Fibroblast of peridontal ligament (primary cell): ENCODE measurements around the gene RAB3D.

Experiments used
- DNase-seq: peaks from one replicate; pipeline ENCODE4 v3.0.0-alpha.2; 2010; ENCODE audit errors: extremely low read depth

The RAB3D gene

GRCh38 chr19:11296264-11296663 is 43.2 kb downstream of the RAB3D start:
- peak; percentile 45 for DNase-seq

GRCh38 chr19:11295665-11296245 is 43.7 kb downstream of the RAB3D start, which contains the start of gene TSPAN16:
TSPAN16 (plus strand) TSS chr19:11296160; CDS start chr19:11296298, 138 bp downstream.
- no peak for DNase-seq

- DNase-seq = no peak
Observed at GRCh38 chr19:11295180-11295579, 44.3 kb downstream of the RAB3D start.

GRCh38 chr19:11293433-11294389 is 45.7 kb downstream of the RAB3D start:
- peak; percentile 91 for DNase-seq

GRCh38 chr19:11291991-11292390 is 47.5 kb downstream of the RAB3D start:
- no peak for DNase-seq

- no peak for DNase-seq
Observed at GRCh38 chr19:11291415-11291814, 48.0 kb downstream of the RAB3D start.

GRCh38 chr19:11290256-11290655 is 49.2 kb downstream of the RAB3D start:
- DNase-seq = no peak

- DNase-seq = peak; percentile 53
Observed at GRCh38 chr19:11288349-11288748, 51.1 kb downstream of the RAB3D start.

GRCh38 chr19:11286312-11286974 is 53.0 kb downstream of the RAB3D start:
- DNase-seq = peak; percentile 25

GRCh38 chr19:11284515-11284914 is 54.9 kb downstream of the RAB3D start:
- no peak for DNase-seq

- DNase-seq = no peak
Observed at GRCh38 chr19:11281356-11282049, 58.0 kb downstream of the RAB3D start.

GRCh38 chr19:11279505-11280236 is 59.8 kb downstream of the RAB3D start:
- no peak for DNase-seq

- no peak for DNase-seq
Observed at GRCh38 chr19:11278670-11279069, 60.8 kb downstream of the RAB3D start.

GRCh38 chr19:11274533-11275086 is 64.8 kb downstream of the RAB3D start:
- DNase-seq = no peak

- DNase-seq = no peak
Observed at GRCh38 chr19:11273989-11274388, 65.5 kb downstream of the RAB3D start.

- DNase-seq = no peak
Observed at GRCh38 chr19:11273296-11273695, 66.2 kb downstream of the RAB3D start.
